ENCODE data around the gene SYT8.
A peak's percentile ranks its signal among the peaks of the same experiment; 100 is the strongest.
"Not testable (repeated sequence)": the region's sequence is repeated elsewhere in the genome, so short reads cannot be mapped to it uniquely, and the experiment has no call there.

Gene SYT8

DNA sequence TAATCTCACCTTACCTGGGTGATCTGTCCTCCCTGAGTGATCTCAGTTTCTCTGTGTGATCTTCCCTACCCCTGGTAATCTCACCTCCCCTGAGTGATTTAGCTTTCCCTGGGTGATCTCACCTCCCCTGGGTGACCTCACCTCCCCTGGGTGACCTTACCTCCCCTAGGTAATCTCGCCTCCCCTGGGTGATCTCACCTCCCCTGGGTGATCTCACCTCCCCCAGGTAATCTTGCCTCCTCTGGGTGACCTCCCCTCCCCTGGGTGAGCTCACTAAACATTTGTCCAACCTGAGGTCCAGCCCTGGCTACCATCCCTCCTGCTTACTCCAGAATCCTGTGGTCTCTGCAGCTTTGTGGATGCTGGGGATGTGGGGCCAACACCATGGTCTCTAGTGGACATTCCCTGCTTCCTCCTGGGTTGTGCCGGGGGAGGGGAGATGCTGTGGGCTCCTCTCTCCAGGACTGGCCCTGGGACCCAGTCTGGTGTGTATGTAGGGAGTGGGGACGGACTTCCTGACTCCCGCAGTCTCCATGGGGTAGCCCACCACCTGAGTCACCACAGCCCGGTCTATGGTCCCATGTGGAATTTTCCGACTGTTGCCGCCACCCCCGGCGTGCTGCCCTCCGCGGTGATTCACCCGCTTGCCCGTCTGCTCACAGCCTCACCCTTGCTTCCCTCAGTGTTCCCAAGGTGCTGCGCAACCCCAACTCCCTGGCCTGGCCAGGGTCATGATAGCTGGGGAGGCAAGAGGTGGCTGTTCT, 28.0 kb downstream of the SYT8 start:
- DNase-seq, result no peak

DNA sequence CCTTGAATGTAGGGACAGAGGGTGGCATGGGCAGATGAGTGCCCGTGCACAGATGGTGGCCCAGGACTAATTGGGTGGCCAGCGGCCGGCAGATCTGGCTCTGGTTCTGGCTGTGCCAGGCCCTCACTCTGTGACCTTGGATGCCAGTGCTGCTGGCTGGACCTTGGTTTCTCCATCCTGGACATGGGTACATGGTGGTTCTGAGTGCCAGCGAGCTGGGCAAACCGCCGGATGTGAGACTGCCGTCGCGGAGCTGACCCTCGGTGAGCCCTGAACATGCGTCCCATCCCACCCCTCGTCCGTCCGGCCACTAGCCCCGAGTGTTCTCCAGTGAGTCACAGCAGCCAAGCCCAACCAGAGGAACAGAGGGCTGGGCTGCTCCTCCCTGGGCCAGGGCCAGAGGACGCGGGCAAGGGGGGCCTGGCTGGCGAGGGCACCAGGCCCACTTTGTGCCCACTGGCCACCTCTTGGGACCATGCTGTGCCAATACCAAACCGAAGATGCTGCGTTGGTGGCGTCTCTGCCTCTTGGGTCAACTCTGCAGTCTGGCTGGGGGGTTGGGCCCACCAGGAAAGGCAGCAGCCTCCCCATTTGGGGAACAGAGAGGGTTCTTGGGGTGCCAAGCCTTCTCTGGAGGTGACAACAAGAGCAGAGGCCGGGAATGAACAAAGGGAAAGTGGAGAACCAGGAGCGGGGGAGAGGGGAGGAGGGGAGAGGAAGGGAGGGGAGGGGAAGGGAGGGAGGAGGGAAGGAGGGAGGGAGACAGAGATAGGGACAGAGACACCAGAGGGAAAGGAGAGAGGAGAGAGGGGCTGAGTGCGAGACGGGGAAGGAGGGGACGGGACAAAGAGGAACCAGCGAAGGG, 28.8 kb downstream of the SYT8 start:
- DNase-seq, result no peak

DNA sequence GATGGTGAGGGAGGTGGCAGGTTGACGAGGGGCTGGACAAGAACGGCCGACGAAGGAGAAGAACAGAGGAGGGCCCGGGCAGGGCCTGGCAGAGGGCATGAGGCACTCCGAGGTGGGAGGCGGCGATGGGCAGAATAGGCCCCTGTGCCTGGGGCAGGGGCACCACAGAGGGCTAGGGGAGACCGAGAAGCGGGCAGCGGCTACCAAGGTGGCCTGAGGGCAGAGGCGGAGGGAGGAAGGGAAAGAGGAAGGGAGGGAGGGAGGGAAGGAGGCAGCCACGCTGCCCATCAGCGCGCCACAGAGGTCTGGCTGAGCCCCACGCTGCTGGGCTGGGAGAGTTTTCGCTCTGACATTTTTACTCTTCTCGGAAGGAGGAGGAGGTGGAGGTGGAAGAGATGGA, 29.4 kb downstream of the SYT8 start:
- DNase-seq, result no peak

DNA sequence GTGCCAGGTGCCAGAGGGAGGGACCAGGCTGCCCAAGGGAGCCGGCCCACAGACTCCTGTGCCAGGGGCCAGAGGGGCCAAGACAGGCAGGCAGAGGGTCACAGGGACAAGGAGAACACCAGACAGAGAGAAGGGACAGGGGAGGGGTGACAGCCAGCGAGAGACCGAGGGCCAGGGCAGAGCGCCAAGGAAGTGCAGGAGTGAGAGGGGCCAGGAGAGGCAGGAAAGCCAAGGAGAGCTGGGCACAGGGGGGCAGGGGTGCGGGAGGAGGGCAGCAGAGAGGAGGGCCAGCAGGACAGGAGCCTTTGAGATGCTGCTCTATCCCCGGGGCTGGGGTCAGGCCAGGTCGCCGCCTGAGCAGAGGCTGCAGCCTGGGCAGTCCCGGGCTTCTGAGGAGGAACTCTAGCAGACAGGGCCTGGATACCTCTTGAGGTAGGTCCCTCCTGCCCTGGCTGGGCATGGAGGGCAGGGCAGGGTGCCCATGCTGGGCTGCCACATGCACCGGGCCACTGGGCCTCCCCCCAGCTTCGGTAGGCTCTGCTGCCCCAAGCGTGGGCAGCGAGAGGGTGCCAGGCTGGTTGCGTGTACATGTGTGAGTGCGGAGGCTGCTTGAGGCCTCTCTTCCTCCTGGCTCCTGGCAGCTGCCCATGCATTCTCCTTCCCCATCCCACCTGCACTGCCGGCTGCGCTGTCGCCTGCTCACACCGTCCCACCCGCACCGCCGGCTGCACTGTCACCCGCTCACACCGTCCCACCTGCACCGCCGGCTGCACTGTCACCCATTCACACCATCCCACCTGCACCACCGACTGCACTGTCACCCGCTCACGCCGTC, 30.3 kb downstream of the SYT8 start:
- DNase-seq, result no peak

DNA sequence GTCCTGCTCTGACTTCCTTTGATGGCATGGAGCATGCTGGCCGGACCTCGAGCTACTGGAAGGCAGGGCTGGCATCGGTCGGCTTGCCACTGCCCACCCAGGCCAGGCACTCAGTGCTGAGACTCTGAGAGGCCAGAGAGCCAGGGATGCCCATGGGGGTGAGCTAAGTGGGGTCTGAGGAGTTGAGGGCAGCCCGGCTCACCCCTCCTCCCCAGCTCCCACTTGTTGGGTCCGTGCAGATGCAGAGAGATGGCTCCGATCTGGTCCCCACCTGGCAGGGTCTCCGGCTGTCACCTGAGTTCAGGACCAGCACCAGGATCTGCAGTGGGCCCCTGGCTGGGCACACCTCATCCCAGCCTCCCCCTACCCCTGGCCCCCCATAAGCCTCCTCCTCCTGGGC, 31.4 kb downstream of the SYT8 start:
- DNase-seq, result no peak

DNA sequence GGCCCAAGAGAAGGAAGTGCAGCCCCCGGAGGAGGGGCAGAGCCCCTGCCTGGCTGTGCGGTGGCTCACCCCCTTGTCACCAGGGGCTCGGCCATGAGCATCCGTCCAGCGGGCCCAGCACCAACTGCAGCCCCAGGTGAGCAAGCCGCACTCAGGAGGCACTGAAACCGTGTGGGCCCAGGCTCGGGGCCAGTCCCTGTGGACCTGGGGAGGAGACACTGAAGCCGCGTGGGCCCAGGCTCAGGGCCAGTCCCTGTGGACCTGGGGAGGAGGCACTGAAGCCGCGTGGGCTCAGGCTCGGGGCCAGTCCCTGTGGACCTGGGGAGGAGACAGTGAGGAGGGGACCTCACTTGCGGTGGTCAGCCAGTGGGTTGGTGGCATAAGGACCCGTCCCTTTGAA, 32.0 kb downstream of the SYT8 start:
- DNase-seq, result no peak

DNA sequence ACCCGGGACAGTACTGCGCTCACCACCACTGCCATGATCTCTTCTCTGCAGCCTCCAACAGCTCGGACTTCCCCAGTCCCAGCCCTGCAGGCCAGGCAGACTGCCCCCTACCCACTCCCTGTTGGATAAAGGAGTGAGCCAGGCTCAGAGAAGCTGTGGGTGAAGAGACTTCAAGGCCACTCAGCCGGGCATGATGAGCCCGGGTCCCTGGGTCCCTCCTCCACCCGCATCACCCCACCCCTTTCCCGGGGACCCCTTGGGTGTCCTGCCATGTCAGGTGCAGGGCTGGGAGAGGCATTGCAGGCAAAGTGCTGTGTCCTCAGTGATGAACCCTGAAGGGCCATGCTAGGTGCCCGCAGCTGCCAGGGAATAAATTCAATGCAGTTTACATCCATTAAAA, 32.6 kb downstream of the SYT8 start:
- no peak for DNase-seq

DNA sequence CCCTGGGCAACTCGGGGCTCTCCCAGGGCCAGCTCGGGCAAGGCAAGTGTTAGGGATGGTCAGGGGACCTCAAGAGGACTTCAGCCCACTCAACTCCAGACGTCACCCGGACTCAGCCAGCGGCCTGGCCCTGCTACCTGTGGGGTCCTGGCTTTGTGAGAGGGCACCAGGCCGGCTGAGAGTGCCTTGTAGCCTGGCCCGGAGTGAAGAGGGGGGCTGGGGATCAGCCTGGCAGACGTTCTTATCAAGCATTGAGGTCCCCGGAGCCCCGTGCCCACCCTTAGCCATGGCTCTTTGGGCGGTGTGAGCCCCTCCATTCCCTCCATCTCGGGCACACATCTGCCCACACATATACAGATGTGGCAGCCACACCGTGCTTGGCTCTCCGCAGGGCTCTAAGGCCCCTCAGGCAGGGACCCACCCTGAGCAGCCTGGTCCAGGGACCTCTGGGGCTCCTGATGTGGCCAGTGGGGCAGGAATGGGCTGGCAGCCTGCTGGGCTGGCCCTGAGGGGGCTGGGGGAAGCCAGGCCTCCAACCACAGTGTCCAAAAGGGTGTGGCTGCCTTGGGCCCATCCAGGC, 33.4 kb downstream of the SYT8 start:
- DNase-seq, result no peak

DNA sequence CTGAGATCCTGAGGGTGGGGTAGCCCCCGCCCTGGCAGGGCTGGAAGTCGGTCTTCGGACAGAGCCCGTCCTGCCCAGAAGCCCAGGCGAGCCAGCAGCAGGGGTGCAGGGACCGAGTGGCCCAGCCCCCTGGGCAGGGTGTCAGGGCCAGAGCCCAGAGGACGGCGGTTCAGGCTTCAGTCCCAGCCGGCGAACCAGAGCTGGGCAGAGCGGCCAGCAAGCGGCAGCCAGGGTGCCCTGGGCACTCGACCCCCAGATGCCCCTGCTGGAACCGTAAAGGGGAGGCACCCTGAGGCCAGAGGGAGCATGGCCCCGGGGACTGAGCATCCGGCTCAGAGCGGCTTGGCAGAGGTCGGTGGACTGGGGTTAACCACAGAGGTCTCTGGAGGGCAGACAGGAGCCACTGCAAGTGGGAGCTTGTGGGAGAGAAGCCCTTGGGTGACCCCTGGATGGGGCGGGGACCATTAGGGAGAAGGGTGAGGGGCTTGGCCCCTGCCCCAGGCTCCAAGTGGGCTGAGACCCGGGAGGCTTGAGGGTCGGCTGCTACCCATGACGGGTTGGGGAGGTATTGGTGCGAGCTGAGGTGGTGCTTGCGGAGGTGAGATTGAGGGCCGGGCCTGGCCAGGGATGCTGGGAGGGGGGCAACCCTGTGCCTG, 34.0 kb downstream of the SYT8 start:
- no peak for DNase-seq

DNA sequence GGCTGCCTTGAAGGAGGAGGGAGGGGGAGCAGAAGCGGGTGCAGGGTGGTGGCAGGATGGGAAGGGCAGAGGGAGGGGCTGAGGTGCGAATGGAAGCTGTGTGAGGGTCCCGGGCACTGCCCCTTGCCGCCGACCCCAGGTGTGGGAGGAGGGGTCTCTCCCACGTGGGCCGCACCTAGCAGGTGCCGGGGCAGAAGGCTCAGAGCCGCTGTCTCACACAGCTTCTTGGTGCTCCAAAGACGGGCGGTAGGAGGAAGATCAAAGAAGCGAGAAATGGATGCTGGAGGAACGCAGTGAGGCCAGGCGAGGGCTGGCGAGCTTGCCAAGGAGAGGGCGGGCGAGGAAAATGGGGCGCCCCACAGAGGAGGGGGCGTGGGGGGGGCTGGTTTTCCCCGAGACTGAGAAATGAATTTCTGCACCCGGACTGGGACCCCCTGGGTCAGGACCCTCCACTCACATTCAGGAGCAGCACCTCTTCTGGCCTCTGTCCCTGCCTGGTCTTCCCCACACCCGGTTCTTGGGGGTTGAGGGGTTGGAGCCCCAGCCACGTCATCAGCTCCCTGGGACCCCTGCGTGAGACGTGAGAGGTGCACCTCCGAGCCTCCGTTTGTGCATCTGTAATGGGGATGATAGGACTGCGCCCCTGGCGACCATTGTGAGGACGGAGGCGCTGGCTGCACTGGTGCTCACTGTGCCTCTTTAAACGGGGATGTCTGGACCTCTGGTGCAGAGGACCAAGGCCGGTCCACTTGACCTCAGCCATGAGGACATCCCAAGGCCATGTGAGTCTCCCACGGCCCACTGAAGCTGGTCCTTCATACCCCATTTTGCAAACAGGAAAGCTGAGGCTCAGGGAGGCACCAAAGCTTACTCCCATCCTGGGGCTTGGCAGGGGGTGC, 34.9 kb downstream of the SYT8 start:
- no peak for DNase-seq

DNA sequence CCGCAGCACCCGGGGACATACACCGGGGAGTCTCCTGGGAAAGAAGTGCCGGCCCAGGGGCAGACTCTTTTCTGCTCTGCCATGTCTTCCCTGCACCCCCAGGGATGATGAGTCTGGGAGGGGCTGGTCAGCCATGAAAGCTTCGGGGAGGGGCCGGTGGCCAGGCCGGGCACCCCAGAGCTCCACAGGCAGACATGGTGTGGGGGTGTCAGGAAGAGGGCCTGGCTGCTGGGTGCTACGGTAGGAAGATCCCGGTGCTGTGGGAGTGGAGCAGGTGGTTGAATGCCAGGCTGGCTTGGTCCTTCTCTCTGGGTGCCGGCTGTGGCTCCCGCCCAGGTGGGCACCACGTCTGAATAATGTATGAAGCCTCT, 35.5 kb downstream of the SYT8 start:
- DNase-seq, result no peak

DNA sequence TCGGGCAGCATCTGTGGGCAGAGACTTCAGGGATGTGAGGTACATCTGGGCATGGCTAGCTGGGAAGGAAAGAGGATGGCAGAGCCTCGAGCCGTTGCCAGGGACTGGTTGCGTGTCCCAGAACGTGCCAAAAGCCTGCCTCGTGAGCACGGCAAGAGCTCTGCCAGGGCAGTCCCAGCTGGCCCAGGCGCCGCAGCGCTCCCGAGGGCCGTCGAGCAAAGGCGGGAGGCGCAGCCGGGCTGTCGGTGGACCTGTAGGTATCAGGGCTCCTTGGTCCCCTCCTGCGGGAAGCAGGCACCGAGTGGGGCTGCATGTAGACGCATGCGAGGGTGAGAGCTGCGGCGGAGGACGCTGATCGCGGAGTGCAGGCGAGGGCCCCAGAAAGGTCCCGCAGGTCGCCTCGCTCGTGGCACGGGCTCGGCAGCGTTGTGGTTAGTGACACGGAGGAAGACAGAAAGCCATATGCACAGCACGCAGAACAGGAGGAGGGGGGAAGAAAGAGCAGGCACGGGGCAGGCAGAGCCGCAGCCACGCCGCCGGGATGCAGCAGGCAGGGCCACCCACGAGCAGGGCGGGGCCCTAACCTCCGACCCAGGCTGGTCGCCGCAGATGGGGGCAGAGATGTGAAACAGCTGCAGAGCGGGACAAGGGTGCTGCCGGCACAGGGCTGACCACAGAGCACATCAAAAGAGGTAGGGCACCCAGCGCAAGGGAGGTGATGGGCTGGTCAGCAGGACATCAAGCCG, 36.1 kb downstream of the SYT8 start:
- peak; percentile 54 for DNase-seq

DNA sequence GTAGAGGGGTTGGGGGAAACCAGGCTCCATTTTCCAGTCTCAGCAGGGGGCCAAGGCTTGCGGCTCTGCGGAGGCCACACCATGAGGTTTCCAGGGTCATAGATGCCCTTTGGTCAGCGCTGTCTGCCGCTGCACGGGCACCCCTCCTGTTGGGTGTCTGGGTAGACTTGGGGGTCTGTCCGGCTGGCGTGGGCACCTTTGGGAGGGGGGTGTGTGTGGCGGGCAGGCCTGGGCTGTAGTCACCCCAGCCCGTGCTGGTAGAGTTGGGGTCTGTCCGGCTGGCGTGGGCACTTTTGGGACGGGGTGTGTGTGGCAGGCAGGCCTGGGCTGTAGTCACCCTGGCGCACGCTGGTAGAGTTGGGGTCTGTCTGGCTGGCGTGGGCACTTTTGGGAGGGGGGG, 36.7 kb downstream of the SYT8 start:
- no peak for DNase-seq

DNA sequence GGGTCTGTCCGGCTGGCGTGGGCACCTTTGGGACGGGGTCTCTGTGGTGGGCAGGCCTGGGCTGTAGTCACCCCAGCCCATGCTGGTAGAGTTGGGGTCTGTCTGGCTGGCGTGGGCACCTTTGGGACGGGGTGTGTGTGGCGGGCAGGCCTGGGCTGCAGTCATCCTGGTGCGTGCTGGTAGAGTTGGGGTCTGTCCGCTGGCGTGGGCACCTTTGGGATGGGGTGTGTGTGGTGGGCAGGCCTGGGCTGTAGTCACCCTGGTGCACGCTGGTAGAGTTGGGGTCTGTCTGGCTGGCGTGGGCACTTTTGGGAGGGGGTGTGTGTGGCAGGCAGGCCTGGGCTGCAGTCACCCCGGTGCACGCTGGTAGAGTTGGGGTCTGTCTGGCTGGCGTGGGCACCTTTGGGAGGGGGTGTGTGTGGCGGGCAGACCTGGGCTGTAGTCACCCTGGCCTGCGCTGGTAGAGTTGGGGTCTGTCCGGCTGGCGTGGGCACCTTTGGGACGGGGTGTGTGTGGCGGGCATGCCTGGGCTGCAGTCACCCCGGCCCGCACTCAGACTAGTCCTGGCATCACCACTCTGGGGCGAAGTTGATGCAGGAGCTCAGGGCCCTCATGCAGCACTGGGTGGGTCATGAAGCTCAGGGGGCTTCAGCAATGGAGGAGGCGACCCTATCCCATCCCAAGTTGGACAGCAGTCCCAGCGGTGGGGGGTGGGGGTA, 37.6 kb downstream of the SYT8 start:
- DNase-seq, result no peak

DNA sequence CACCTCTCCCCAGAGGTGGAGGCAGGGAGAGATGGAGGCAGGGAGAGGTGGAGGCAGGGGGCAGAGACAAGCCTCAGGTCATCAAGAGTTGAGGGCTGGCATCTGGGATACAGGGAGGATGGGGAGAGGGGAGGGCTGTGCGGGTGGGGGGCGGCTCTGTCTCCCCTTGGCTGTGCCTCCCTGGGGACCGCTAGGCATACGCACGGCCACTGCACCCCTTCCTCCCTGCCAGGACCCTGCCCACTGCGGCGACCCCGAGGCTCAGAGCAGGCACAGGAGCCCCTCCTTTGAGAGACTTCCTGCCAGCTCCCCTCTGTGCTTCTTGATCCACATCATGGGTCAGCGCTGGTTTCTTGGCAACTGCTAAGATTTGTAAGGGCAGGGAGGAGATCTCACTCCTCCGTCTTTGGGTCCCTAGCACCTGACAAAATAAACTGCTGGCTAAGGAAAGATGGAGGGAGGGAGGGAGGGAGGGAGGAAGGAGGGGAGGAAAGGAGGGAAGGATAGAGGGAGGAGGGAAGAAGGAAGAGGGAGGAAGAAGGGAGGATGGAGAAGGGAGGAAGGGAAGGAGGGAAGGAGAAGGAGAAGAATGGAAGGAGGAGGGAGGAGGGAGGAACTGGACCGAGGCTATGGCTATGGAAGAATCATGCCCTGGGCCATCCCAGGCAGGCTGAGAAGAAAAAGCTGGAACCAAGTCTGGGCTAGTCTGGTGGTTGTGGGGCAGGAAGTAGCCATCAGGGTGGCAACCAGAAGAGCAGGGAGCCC, 38.4 kb downstream of the SYT8 start:
- DNase-seq, result no peak

DNA sequence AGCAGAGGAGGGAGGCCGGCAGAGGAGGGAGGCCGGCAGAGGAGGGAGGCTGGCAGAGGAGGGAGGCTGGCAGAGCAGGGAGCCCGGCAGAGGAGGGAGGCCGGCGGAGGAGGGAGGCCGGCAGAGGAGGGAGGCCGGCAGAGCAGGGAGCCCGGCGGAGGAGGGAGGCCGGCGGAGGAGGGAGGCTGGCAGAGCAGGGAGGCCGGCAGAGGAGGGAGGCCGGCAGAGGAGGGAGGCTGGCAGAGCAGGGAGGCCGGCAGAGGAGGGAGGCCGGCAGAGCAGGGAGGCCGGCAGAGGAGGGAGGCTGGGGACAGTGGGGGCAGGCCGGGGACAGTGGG, 39.0 kb downstream of the SYT8 start:
- DNase-seq, result not testable (repeated sequence)

DNA sequence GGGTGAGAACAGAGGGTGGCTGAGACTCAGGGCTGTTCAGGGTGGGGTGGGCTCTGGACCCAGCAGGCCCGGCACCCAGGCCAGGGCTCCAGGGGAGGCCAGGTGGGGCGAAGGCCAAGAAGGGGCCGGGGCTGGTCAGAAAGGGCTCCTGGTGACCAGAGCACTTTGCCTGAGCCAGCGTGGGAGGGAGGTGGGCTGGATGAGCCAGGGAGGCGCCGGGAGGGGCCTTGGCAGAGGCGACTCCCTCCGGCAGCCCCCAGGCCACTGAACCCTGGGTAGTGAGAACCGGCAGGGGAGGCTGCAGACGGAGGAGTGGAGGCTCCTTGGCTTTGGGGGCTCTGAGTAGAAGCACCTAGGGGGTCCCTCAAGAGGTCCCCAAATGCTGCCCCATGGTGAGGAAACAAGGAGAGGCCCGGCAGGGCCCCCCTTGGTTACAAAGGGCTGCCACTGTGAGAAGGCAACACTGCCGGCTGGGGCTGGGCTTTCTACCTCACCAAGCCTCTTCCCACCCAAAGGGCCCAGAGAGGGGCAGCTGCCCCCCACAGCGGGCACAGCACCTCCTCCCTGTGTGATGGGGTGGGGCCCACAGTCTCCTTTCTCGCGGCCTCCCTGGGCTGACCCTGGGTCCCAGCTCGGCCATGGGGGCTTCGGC, 39.8 kb downstream of the SYT8 start:
- DNase-seq, result not testable (repeated sequence)

DNA sequence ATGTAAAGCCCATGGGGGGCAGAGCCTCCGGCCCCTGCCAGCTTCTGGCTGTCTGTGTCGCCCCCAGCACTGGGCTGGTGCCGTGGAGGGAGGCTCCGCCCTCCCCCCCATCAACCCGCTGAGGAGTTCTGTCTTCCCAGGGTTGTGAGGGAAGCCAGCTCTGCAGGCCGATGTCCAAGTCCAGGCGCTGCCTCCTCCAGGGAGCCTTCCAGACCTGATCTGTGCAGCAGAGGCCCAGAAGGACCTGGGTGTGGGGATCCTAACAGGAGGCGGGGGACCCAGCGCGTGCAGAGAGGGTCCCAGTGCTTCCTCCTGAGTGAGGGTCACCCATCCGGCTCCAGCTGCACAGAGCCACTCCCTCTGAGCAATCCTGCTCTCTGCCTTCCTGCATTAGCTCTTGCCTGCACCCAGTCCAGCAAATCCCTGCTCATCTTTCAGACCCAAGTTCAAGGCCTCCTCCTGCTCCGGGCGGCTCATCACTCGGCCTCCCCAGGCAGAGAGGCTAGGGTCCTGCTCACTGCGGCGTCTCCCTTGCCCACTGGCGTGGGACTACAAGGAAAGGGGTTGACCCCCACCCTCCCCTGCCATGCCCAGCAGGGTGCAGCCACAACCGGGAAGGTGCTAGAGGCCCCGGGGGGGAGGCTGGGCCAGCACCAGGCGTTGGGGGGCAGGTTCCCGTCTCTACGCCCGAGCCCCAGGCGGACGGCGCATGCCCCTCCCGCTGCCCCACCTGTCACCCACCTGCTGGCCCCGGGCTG, 40.5 kb downstream of the SYT8 start:
- DNase-seq, result peak; percentile 15

All from activated CD8-positive, alpha-beta memory T cell treated with anti-CD3 and anti-CD28 coated beads, Interleukin-2, amount 50 U/mL, for 4 hours (primary cell).